ENCODE measurements around the gene KCNIP4.
A peak's percentile ranks its signal among the peaks of the same experiment; 100 is the strongest.
"Not testable (repeated sequence)": the region's sequence is repeated elsewhere in the genome, so short reads cannot be mapped to it uniquely, and the experiment has no call there.

KCNIP4 gene

GRCh38 chr4:20787940-20788665 is 1160.5 kb downstream of the KCNIP4 start:
- H3K27ac ChIP-seq: no peak overlapping the region
- no peaks in the 10 kb centered on the region for H3K79me2 ChIP-seq (ENCODE audit: insufficient read depth, low read depth)
- no peaks in the 10 kb centered on the region for H3K27me3 ChIP-seq (ENCODE audit: insufficient read depth, low read depth)
- TF ChIP-seq, protein P1, sequence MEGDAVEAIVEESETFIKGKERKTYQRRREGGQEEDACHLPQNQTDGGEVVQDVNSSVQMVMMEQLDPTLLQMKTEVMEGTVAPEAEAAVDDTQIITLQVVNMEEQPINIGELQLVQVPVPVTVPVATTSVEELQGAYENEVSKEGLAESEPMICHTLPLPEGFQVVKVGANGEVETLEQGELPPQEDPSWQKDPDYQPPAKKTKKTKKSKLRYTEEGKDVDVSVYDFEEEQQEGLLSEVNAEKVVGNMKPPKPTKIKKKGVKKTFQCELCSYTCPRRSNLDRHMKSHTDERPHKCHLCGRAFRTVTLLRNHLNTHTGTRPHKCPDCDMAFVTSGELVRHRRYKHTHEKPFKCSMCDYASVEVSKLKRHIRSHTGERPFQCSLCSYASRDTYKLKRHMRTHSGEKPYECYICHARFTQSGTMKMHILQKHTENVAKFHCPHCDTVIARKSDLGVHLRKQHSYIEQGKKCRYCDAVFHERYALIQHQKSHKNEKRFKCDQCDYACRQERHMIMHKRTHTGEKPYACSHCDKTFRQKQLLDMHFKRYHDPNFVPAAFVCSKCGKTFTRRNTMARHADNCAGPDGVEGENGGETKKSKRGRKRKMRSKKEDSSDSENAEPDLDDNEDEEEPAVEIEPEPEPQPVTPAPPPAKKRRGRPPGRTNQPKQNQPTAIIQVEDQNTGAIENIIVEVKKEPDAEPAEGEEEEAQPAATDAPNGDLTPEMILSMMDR (conservative IDR thresholded peaks at IDR 0.05; ENCODE audit: low read depth, low read length): no peak
- no peak overlapping the region for H3K9ac ChIP-seq
- H2AFZ ChIP-seq (ENCODE audit: low read depth): no peak overlapping the region
- no peaks in the 10 kb centered on the region for H3K4me1 ChIP-seq (ENCODE audit: low read depth, poor library complexity, severe bottlenecking)
- H3K36me3 ChIP-seq (ENCODE audit: insufficient read depth): no peaks in the 10 kb centered on the region
- no peak overlapping the region for H3K4me3 ChIP-seq (IDR thresholded peaks at IDR 0.05; ENCODE audit: insufficient read depth, low read depth, low read length)
- H3K4me2 ChIP-seq: no peak overlapping the region
- H4K20me1 ChIP-seq (ENCODE audit: insufficient read depth): no peaks in the 10 kb centered on the region

GRCh38 chr4:20783134-20783533 is 1165.4 kb downstream of the KCNIP4 start:
- H3K4me1 ChIP-seq (ENCODE audit: low read depth, poor library complexity, severe bottlenecking); H3K9ac ChIP-seq; H3K4me2 ChIP-seq; H3K27me3 ChIP-seq (ENCODE audit: insufficient read depth, low read depth); H3K79me2 ChIP-seq (ENCODE audit: insufficient read depth, low read depth); H3K27ac ChIP-seq; H2AFZ ChIP-seq (ENCODE audit: low read depth); H4K20me1 ChIP-seq (ENCODE audit: insufficient read depth); H3K4me3 ChIP-seq (IDR thresholded peaks at IDR 0.05; ENCODE audit: insufficient read depth, low read depth, low read length); H3K36me3 ChIP-seq (ENCODE audit: insufficient read depth): not testable (repeated sequence)

DNA sequence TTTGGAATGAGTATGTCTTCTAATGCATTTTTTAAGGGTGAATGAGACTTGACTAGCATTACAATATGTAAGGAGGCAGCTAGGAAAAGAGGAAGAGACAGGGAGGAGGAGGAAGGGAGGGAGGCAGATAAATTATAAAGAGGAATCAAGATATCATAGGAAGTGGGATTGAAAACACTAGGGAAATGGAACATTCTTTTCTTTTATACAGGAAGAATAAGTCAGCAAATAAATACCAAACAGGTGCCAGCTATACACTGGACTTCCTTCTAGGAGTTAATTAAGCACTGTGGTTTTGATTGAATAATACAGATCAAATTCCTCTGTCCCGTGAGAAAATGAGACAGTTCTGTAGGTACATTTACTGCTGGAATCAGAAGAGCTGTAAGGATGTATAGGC is 1169.7 kb downstream of the KCNIP4 start:
- Histone ChIP-seq H3K27me3 (ENCODE audit: insufficient read depth, low read depth) (no peaks in the 10 kb centered on the region), H3K4me3 (IDR thresholded peaks at IDR 0.05; ENCODE audit: insufficient read depth, low read depth, low read length) (no peak overlapping the region), H2AFZ (ENCODE audit: low read depth) (no peak overlapping the region), H3K4me2 (no peak overlapping the region), H3K9ac (no peak overlapping the region), H3K79me2 (ENCODE audit: insufficient read depth, low read depth) (no peaks in the 10 kb centered on the region), H4K20me1 (ENCODE audit: insufficient read depth) (no peaks in the 10 kb centered on the region), H3K36me3 (ENCODE audit: insufficient read depth) (no peaks in the 10 kb centered on the region), H3K4me1 (ENCODE audit: low read depth, poor library complexity, severe bottlenecking) (no peaks in the 10 kb centered on the region), H3K27ac (no peak overlapping the region)
- TF ChIP-seq, protein P1 (conservative IDR thresholded peaks at IDR 0.05; ENCODE audit: low read depth, low read length): no peak

- Histone ChIP-seq H2AFZ (ENCODE audit: low read depth) (no peak overlapping the region), H3K4me3 (IDR thresholded peaks at IDR 0.05; ENCODE audit: insufficient read depth, low read depth, low read length) (no peak overlapping the region)
Observed at GRCh38 chr4:20773144-20773997, 1175.2 kb downstream of the KCNIP4 start.

More at GRCh38 chr4:20773144-20773997, 1175.2 kb downstream of the KCNIP4 start:
- H3K4me2 ChIP-seq: no peak overlapping the region
- no peaks in the 10 kb centered on the region for H3K27me3 ChIP-seq (ENCODE audit: insufficient read depth, low read depth)
- TF ChIP-seq, protein P1 (conservative IDR thresholded peaks at IDR 0.05; ENCODE audit: low read depth, low read length): peak; percentile 61
- no peaks in the 10 kb centered on the region for H3K4me1 ChIP-seq (ENCODE audit: low read depth, poor library complexity, severe bottlenecking)
- no peaks in the 10 kb centered on the region for H4K20me1 ChIP-seq (ENCODE audit: insufficient read depth)
- no peak overlapping the region for H3K27ac ChIP-seq
- H3K9ac ChIP-seq: no peak overlapping the region
- no peaks in the 10 kb centered on the region for H3K79me2 ChIP-seq (ENCODE audit: insufficient read depth, low read depth)
- no peaks in the 10 kb centered on the region for H3K36me3 ChIP-seq (ENCODE audit: insufficient read depth)

Data from KMS-11 (cell line).